ENCODE results near the gene HSBP1L1.

- TF ChIP-seq EP300 (IDR thresholded peaks at IDR 0.05; ENCODE audit: borderline replicate concordance) (no peak), REST (IDR thresholded peaks at IDR 0.05; ENCODE audit: low read depth) (no peak), TAF1 (IDR thresholded peaks at IDR 0.05; ENCODE audit: low read depth) (no peak), EGR1 (IDR thresholded peaks at IDR 0.05) (no peak), YY1 (IDR thresholded peaks at IDR 0.05; ENCODE audit: low read depth) (no peak), CREB1 (IDR thresholded peaks at IDR 0.05; ENCODE audit: low read depth) (no peak)
Observed at GRCh38 chr18:79945118-79946042, 19.1 kb upstream of the HSBP1L1 start.

Data from Ishikawa (cell line).